Breast epithelium (tissue), 3 donors: ENCODE measurements around the gene EPHA6.

Source experiments
- POLR2A ChIP-seq: fragments of 450-650 bp; IDR thresholded peaks from one replicate; pipeline ENCODE4 v1.6.1; 2016; ENCODE audit warnings: antibody characterized with exemption, mild to moderate bottlenecking, moderate library complexity
- POLR2AphosphoS5 ChIP-seq, 3 donors: sonication (generic); formaldehyde crosslinking; IDR thresholded peaks; one replicate each; pipeline ENCODE4 v1.6.1; 2017; ENCODE audit warnings: antibody characterized with exemption in 3 of 3
- TF ChIP-seq, protein P1 (sequence below), 3 donors: fragments of 450-650 bp; IDR thresholded peaks; one replicate each; pipeline ENCODE4 v1.5.1; 2016 to 2017; ENCODE audit warnings: antibody characterized with exemption in 3 of 3, mild to moderate bottlenecking in 3 of 3, moderate library complexity in 3 of 3

- TF ChIP-seq, protein P1, sequence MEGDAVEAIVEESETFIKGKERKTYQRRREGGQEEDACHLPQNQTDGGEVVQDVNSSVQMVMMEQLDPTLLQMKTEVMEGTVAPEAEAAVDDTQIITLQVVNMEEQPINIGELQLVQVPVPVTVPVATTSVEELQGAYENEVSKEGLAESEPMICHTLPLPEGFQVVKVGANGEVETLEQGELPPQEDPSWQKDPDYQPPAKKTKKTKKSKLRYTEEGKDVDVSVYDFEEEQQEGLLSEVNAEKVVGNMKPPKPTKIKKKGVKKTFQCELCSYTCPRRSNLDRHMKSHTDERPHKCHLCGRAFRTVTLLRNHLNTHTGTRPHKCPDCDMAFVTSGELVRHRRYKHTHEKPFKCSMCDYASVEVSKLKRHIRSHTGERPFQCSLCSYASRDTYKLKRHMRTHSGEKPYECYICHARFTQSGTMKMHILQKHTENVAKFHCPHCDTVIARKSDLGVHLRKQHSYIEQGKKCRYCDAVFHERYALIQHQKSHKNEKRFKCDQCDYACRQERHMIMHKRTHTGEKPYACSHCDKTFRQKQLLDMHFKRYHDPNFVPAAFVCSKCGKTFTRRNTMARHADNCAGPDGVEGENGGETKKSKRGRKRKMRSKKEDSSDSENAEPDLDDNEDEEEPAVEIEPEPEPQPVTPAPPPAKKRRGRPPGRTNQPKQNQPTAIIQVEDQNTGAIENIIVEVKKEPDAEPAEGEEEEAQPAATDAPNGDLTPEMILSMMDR (IDR thresholded peaks at IDR 0.05), result no peak
- TF ChIP-seq POLR2AphosphoS5 (IDR thresholded peaks at IDR 0.05), result no peak
- no peak for TF ChIP-seq POLR2A
Observed at GRCh38 chr3:97187771-97188170, 373.4 kb downstream of the EPHA6 start.
